Fibroblast of mammary gland (primary cell): ENCODE results near the gene CHN2.

Source experiments
- DNase-seq: peaks from one replicate; pipeline ENCODE4 v3.0.0-alpha.2; 2010; ENCODE audit warnings: low read depth
- H3K4me3 ChIP-seq: 2 replicates; pipeline ENCODE4 v1.5.1; 2011; ENCODE audit warnings: low read depth, mild to moderate bottlenecking, low read length, moderate library complexity; ENCODE audit not compliant: control insufficient read depth
- TF ChIP-seq, protein P1 (sequence below): conservative IDR thresholded peaks from 2 replicates; pipeline ENCODE4 v1.5.1; 2011; ENCODE audit warnings: low read depth, low read length, inconsistent platforms; ENCODE audit not compliant: control insufficient read depth, insufficient read depth

Gene CHN2

DNA sequence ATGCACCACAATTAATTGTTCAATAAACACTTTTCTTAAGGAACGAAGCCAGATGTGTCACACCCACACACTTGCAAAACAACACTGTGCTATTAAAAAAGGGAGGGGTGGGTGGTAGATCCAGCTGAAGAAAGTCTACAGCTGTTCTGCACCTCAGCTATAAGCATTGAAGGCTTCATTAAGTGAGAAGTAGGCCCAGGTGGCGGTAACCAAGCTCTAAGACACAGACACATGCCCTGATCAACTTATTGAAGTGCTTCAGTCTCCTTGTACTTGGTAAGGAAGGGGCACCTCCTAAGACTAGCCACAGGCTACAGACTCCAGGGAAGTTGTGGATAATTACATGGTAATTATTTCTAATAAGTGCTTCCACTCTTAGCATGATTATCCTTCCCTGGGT, 43.7 kb upstream of the CHN2 start:
- TF ChIP-seq, protein P1, sequence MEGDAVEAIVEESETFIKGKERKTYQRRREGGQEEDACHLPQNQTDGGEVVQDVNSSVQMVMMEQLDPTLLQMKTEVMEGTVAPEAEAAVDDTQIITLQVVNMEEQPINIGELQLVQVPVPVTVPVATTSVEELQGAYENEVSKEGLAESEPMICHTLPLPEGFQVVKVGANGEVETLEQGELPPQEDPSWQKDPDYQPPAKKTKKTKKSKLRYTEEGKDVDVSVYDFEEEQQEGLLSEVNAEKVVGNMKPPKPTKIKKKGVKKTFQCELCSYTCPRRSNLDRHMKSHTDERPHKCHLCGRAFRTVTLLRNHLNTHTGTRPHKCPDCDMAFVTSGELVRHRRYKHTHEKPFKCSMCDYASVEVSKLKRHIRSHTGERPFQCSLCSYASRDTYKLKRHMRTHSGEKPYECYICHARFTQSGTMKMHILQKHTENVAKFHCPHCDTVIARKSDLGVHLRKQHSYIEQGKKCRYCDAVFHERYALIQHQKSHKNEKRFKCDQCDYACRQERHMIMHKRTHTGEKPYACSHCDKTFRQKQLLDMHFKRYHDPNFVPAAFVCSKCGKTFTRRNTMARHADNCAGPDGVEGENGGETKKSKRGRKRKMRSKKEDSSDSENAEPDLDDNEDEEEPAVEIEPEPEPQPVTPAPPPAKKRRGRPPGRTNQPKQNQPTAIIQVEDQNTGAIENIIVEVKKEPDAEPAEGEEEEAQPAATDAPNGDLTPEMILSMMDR: no peak
- no peak overlapping the region for H3K4me3 ChIP-seq
- DNase-seq: no peak

DNA sequence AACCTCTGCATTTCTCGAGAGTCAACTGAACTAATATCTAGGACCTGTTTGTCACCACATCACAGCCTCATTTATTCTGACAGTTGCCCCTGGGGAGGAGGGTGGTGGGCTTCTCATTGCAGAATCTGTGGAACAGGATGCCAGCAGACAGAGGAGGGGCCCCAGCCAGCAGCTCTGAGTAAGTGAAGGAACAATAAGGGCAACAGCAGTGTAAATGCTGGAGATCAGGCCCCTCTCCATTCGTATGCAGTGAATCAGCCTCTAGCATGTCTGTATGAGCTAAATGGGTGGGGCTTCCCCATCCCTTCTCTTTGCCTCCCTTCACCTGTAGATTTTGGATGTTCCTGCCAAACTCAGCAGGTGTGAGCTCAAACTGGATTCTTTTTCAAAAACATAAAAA, 40.5 kb upstream of the CHN2 start:
- TF ChIP-seq, protein P1: no peak
- no peak overlapping the region for H3K4me3 ChIP-seq

DNA sequence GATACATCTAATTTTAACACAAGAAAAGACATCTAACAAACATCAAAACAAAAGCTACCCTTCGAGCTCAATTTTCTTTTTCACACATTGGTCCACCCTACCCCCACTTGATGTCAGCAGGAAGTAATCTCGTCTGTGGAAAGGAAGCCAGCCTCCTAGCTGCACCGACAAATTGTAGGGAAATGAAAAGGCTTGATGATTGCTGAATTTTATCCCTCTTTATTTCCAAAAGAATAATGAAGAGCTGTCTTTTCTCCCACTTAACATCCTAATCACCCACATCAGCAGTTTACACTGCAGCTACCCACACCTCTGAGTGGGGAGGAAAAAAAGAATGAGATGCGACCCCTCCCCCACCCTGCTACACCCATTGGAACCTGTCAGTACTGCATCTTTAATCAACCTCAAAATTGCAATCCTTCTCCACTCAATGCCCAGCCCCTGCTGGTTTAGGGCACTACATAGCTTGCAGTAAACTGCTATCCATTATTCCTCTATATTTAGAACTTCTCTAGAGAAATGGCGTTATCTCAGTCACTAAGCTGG, 37.6 kb upstream of the CHN2 start:
- TF ChIP-seq, protein P1: no peak
- DNase-seq: no peak
- no peak overlapping the region for H3K4me3 ChIP-seq

More for the DNA sequence above, 40.5 kb upstream of the CHN2 start:
- DNase-seq: no peak

DNA sequence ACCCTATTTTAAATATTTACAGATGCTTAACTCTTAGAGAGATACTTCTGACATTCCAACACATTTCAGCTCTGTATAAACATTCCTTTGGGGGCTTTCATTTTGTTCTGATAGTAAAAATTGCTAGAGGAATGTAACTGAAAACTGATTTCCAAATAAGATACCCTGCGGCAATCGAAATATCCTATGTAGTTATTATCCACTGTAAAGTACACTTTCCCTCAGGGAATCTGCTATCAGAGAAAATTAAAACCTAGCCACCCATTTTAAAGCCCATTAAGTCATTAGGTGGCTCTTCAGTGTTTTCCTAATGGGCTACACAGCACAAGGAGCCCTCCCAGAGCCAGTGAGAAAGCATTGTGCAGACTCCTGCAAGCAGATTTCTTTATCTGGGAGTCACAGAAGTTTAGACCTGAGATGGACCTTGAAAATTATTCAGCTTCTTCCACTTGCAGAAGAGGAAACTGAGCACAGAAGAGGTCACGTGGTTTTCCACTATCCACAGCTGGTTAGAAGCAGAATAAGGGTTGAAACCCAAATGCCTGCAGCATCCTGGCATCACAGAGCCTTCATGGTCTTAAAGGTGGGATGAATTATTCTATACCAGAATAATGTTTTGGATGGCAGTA, 35.7 kb upstream of the CHN2 start:
- H3K4me3 ChIP-seq: no peak overlapping the region
- TF ChIP-seq, protein P1: no peak
- DNase-seq: no peak

DNA sequence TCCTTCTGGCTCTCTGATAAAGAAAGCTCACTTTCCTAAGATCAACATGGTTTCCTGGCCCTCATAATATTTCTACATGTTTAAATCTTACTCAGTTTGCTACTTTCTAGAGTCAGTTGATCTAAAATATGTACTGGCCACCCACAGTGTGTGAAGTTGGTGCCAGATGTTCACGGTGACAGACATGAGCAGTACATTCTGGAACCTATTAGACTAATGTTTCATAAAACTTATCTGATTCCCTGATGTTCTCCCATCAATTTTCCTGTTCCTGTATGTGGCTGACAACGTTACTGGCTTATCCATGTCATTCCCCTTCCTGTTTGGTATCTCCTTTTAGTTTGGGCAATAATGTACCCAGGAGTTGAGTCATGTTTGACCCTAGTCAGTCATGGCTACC, 34.5 kb upstream of the CHN2 start:
- DNase-seq: no peak

DNA sequence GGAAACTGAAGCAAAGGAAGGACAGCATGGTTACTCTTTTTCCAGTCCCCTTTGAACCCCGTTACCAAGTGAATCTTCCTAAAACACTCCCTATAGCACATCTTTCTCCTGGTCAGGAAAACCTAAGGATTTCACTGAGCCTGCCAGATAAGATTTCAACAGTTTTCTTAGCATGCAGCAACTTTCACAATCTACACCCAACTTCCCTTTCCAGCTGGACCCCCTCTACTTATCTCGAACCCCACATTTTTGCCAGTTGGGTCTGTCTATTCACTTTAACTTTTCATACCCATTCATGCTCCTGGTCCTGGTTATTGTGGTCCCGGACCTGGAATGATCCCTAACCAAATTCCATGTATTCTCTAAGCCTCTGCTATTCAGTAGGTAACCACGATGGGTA, 33.3 kb upstream of the CHN2 start:
- no peak for DNase-seq
- TF ChIP-seq, protein P1: no peak
- H3K4me3 ChIP-seq: no peak overlapping the region

More for the DNA sequence above, 34.5 kb upstream of the CHN2 start:
- TF ChIP-seq, protein P1: no peak
- no peak overlapping the region for H3K4me3 ChIP-seq
